ENCODE data around the gene OR5H1. TPM values are rescaled to one million over a fixed set of nuclear protein-coding genes. Genes with fewer than 3 reads are reported as not detected.
"Not testable (repeated sequence)": the region's sequence is repeated elsewhere in the genome, so short reads cannot be mapped to it uniquely, and the experiment has no call there.

Gene OR5H1
- not detected in 2 replicates for total RNA-seq (2014; rRNA removed; shearing (Covaris generic))
- not detected in 2 replicates for polyA plus RNA-seq (2015; cell fraction: cytosol; rRNA removed)
- polyA plus RNA-seq (2015; cell fraction: nucleus; rRNA removed) = not detected in 2 replicates

DNA sequence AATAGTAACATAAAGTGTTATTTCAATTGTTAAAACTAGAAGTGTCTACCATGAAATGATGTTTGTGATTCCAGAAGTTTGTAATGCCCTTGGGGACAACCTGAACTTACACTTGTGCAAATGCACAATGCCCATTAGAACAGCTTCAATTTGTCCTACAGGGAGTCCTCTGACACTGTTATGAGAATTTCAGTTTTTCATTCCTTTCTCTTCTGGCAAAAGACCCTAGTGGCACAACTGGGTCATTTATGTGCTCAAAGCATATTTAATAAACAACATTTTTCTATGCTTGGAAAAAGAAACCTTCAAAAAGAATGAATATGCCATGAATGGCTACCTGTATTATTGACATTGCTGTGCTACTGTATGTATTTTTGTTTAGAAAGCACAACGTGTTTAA is at the start of gene OR5H1:
OR5H1 (plus strand) TSS at position 301 of the 400 bp plus-strand sequence. CDS start 1,977 bp downstream, outside the sequence.
- DNase-seq (ENCODE audit: low read depth) = no peak

DNA sequence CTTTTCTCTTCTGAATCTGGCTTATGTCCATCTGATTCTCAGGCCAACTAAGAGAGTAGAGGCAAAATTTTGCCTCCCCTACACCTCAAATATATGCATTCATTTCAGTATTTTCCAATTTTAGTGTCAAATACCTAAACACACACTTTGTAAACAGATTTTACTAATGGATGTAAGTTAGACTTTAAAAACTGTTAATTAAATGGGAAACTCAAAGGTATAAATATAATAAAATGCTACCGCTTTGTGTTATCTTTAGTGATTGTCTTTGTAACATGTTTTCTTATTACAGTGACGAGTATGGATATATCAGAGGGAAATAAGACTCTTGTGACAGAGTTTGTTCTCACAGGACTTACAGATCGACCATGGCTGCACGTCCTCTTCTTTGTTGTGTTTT is 43.6 kb upstream of the OR5H1 start, which contains the start of gene OR5AC2:
OR5AC2 (plus strand) TSS at position 301 of the 400 bp plus-strand sequence; CDS start at position 301, 0 bp downstream.
- no peak for DNase-seq (ENCODE audit: low read depth)

DNA sequence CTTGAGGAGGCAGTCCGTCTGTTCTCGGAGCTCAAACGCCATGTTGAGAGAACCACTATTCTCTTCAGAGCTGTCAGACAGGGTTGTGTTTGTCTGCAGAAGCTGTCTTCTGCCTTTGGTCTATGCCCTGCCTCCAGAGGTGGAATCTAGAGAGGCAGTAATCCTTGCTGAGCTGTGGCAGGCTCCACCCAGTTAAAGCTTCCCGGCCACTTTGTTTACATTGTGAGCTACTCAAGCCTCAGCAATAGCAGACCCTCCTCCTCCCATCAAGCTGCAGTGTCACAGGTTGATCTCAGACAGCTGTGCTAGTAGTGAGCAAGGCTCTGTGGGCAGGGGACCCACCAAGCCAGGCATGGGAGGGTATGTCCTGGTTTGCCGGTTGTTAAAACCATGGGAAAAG is 34.6 kb upstream of the OR5H1 start:
- DNase-seq (ENCODE audit: low read depth) = no peak

DNA sequence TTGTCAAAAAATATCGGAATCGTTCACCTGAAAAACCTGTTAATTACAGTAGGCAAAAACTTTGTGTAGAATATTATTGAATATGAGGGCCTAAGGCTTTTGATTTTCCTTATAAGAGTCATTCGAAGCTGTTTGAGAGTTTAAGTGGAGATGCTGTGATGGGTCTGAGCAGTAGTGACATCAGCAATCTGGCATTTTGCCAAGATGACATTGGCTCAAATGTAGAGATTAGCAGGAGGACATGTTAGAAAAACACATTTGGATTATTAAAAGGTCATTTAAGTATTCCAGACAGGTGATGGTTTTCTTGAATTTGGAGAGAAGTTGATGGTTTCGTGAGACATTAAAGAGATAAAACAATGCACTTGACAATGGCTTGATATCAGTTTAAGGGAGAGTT is 30.7 kb upstream of the OR5H1 start:
- no peak for DNase-seq (ENCODE audit: low read depth)

DNA sequence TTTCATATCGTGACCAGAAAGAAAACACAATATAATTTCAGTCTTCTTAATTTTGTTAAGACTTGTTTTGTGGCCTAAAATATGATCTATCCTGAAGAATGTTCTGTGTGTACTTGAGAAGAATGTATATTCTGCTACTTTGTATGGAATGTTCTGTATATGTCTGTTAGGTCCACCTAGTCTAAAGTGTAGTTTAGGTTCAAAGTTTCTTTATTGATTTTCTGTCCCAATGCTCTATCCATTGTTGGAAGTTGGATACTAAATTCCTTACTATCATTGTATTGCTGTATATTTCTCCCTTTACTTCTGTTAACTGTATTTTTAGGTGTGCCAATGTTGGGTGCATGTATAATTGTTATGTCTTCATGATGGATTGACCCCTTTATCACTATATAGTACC is 22.4 kb upstream of the OR5H1 start:
- no peak for DNase-seq (ENCODE audit: low read depth)

DNA sequence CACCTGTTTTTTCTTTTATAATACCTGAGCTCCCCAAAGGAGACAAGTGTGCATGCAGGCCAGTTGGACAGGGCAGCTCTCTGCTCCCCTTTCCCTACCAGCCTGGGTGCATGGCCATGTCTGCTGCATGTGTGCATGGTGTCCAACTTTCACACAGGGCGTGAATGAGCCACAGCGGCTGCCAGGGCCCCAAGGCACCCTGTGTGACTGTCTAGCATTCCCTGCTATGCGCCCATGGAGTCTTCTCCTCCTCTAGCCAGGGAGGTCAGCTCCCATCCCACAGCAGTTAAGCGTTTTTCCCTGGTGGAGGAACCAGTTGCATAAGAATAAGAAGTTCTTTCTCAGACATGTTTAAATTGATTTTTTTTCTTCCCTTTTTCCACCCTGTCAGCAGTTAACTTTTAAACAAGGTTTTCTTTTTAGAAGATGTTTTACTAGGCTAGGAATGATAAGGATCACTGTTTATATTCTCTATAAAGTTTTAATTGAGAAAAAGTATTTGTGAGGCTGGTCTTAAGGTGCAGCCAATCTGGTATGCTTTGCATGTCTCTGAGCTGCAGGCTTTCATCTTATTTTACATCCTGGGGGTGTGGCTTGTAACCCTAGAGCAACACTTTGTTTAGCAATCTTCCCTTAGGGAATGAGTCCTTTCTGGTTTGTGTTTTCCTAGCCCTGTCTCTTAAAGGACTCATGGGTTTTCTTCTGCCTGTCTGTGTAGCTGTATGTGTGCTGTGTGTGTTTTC is 20.5 kb upstream of the OR5H1 start:
- DNase-seq (ENCODE audit: low read depth) = no peak

DNA sequence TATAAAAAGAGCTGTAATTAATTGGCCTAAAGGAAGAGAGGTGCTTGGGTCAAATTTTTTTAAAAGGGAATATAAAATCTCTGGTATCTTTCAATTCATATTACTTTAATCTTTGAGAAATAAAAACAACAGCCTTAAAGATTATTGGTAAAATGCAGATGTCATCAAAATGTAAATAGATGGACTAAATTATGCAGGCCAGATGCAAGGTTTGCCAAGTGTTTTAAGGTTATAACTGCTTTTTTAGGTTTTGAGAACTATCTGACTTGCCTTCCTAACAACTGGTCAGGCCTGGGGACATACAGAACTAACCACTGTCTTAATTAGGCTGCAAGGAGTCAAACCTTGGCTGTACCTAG is 20.0 kb upstream of the OR5H1 start:
- DNase-seq (ENCODE audit: low read depth) = no peak

DNA sequence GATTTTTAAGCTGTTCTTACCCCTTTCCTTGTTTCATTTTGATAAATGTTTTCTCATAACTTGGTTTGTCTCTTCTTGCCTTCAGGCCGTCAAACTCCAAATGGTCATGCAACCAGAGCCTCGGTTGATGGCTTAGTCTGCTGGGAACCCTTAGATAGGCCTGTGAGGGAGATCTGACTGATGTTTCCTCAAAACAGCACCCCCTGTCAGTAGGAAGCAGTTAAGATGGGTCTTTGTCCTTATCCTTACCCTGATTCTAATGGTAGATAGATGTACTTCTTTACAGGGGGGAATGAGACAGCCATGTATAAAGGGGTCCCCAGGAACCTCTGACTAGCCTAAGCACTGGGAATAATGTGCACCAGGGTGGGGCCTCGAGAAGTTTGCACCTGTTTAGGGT is 16.3 kb upstream of the OR5H1 start:
- no peak for DNase-seq (ENCODE audit: low read depth)

DNA sequence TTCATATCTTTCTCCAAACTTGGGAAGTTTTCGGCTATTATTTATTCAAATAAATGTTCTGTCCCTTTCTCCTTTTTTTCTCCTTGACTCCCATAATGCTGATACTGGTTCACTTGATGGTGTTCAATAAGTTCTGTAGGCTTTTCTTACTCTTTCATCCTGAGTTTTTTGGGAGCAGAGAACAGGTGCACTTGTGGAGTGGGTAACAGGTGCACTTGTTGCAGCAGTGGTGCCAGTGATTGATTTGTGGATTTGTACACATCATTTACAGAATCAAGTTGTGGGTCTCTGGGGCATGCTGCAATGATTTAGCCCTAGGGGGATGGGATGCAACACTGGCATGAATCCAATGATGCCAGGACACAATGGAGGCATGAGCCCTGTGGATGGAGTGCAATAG is 14.8 kb upstream of the OR5H1 start:
- DNase-seq (ENCODE audit: low read depth) = no peak

DNA sequence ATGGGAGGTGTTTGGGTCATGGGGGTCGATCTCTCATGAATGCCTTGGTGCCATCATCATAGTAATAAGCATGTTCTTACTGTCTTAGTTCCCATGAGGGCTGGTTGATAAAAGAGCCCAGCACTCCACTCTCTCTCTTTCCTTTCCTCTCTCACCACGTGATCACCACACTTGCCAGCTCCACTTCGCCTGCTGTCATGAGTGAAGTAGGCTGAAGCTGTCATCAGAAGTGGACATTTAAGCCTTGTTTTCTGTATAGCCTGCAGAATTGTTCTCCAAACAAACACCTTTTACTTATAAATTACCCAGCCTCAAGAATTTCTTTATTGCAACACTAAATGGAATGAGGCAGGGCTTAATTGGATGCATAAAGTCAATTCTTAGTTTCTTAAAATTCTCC is 6.1 kb downstream of the OR5H1 start:
- no peak for DNase-seq (ENCODE audit: low read depth)

DNA sequence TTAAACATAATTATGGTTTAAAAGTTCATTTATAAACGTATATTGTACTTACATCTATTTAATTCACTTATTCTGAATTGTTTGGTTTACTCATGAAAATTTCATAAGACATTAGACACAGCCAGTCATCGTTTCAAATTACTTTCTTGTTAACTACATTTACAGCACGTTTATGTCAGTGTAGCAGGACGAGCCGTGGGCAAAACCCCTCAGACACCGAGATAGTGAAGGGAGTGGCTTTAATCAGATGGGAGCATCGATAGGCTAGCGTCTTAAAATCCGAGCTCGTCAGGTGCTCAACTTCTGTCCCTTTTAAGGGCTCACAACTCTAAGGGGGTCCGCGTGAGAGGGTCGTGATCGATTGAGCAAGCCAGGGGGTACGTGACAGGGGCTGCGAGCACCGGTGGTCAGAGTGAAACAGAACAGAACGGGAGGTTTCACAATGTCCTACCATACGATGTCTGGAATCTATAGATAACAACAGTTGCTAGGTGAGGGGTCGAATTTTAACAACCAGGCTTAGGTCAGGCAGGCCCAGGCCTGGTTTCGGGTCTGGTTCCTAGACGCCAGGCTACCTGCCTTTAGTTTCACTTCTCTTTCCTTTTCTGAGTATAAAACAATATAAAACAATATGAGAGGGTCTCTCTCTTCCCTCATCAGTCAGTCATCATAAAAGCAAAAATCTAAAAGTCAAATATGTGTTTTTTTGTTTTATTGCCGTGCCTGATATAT is 7.5 kb downstream of the OR5H1 start:
- not testable (repeated sequence) for DNase-seq (ENCODE audit: low read depth)

DNA sequence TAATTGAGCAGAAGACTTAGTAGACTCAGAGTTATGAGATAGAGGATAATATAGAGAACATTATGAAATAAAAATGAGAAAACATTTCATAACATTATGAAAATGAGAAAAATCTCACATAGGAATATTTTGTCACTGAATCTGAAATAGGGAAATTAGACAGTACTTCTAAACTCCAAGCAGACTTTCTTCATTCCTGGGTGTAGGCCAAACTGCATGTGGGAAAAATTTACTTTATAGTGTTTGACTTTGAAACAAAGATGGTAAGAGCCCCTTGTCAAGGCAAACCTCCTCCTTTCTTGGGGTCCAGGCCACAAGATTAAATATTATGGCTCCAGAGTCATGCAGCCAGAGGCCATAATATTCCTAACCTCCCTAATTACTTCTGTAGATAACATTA is 10.0 kb downstream of the OR5H1 start:
- DNase-seq (ENCODE audit: low read depth) = no peak

DNA sequence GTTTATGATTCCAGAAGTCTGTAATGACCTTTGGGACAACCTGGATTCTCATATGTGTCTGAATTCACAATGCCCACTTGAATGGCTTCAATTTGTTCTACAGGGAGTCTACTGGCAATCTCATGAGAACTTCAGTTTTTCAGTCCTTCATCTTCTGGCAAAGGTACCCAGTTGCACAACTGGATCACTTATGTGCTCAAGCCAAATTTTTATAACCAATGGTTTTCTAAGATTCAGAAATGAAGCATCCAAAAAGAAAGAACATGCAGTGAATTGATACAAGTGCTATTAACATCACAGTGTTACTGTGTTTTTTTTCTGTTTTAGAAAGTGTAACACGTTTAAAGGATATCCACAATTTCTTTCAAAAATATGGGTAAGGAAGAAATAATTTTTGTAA is 16.7 kb downstream of the OR5H1 start, which contains the start of gene OR5H14:
OR5H14 (plus strand) TSS at position 301 of the 400 bp plus-strand sequence. CDS start 1,907 bp downstream, outside the sequence.
- DNase-seq (ENCODE audit: low read depth) = no peak

DNA sequence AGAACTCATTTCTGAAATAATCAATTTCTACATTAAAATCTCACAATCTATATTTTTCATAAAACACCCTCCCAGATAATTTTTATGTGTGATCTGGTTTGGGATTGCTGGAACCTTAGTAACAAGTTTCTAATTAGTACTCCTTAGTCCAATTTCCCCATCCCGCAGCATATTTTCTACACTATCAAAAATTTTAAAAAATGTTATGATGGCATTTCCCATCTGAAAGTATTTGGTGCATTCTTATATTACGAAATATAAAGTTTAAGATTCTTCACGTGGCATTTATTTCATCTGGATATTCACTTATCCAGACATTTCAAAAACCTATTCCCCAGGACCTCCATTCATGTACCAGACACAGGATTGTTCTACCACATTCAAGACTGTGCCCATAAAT is 18.2 kb downstream of the OR5H1 start:
- no peak for DNase-seq (ENCODE audit: low read depth)

DNA sequence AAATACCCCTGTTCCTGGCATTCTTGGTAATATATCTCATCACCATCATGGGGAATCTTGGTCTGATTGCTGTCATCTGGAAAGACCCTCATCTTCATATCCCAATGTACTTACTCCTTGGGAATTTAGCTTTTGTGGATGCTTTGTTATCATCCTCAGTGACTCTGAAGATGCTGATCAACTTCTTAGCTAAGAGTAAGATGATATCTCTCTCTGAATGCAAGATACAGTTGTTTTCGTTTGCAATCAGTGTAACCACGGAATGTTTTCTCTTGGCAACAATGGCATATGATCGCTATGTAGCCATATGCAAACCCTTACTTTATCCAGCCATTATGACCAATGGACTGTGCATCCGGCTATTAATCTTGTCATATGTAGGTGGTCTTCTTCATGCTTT is 18.9 kb downstream of the OR5H1 start:
- DNase-seq (ENCODE audit: low read depth) = not testable (repeated sequence)

DNA sequence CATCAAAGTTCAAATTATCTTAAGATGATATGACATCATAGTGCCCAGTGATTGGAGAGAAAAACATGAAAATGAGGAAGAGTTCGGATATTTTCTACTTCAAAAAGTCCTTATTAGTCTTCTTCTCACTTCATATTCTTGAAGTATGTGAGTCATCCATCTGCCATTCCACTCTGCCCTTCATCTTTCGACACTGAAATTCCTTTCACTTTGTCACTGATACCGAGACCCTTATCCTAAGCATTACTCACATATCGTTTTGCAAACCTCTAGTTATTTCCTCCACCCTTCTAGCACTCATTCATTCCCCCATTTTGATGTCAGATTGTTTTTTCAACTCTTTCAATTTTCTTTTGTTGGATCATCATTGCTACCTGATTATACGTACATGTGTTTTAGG is 20.7 kb downstream of the OR5H1 start:
- DNase-seq (ENCODE audit: low read depth) = peak; percentile 72

DNA sequence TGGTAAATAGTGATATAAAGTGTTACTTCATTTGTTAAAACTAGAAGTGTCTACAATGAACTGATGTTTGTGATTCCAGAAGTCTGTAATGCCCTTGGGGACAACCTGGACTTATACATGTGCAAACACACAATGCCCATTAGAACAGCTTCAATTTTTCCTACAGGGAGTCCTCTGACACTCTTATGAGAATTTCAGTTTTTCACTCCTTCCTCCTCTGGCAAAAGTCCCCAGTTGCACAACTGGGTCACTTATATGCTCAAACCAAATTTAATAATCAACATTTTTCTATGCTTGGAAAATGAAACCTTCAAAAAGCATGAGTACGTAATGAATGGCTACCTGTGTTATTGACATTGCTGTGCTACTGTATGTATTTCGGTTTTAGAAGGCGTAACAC is 35.9 kb downstream of the OR5H1 start, which contains the start of gene OR5H15:
OR5H15 (plus strand) TSS at position 301 of the 400 bp plus-strand sequence. CDS start 2,004 bp downstream, outside the sequence.
- no peak for DNase-seq (ENCODE audit: low read depth)

DNA sequence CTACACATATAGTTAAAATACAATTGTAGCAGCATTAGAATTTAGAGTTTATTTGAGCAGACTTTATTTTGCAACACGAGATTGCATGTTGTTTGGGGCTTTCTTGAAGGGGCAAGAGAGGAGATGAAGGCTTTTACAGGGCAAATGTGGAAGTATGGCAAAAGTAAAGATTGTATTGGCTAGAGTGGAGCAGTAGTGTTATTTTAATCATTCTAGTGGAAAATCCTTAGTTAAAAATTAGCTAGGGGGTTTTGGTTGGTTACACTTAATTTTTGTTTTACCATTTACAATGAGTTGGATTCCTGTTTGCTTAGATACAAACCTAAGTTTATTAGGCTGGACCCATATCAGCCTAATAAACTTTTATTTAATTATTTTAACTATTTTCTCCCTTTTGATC is 40.5 kb downstream of the OR5H1 start:
- DNase-seq (ENCODE audit: low read depth) = no peak

DNA sequence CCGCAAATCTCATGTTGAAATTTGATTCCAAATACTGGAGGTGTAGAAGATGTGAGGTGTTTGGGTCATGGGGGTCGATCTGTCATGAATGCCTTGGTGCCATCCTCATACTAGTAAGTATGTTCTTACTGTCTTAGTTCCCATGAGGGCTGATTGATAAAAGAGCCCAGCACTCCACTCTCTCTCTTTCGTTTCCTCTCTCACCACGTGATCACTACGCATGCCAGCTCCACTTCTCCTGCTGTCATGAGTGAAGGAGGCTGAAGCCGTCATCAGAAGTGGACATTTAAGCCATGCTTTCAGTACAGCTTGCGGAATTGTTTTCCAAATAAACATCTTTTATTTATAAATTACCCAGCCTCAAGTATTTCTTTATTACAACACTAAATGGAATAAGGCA is 42.1 kb downstream of the OR5H1 start:
- peak; percentile 27 for DNase-seq (ENCODE audit: low read depth)

DNA sequence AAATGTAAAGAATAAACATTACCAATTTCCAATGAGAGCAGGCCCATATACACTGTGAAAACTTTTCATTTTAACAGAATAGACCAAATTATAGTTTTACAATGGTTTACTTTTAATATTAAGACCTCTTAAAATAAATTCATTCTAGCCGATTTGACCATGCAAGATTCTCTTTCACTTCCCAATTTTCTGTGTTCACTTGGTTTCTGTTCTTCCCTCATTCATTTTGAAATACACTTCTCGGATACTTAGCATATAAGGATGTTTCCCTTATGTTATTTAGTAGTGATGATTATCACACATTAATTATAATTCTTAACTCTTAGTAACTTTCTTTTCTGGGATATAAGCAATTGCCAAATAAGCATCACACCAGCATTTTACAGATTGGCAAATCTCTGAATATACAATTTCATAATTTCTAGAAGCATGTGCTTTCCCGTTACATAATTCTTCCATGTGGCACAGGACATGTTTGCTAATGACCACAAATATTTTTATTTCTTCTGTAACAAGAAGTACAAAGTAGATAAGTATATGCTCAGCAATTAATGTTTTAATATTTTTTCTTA is 49.9 kb downstream of the OR5H1 start:
- no peak for DNase-seq (ENCODE audit: low read depth)

DNA sequence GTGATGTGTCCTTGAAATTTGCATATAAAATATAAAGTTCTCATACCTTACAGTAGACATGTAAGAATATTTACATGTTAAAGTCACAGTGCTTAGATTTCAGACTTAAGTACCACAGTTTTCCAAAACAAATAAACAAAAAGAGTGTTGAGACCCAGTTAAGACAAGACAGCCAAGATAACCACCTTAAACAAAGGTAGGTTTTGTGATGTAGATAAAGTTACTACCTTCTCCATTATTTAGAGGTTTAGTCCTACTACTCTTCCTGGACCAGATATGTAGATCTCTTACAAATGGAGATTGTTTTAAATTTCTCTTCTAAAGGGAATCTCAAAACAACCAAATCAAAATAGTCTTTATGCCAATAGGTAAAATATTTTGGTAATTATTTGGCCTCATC is 51.7 kb downstream of the OR5H1 start:
- DNase-seq (ENCODE audit: low read depth) = no peak

DNA sequence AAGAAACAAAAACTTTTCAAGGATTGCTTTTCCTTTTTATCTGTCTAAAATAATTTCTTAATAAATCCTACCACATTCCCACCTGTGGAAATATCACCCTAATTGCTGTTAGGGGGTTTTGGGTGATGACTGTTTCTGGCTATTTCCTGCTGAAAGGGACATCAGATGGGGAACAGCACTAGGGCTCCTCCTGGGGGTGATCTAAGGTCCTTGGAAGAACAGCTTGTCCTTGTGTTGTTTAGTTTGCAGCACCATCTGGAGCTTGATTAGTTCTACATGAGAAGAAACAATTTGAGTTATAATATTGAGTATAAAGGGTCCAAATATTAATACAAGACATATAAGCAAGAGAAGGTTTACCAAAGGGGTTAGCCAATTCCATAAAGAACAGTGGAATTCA is 54.7 kb downstream of the OR5H1 start:
- DNase-seq (ENCODE audit: low read depth) = peak; percentile 3

All from HT1080 (cell line).